ENCODE results near the gene PCDH9. TPM values are rescaled to one million over a fixed set of nuclear protein-coding genes. Genes with fewer than 3 reads are reported as not detected.

PCDH9 gene
- total RNA-seq, 2 donors from 2014 or later: 0.95 to 1.8 TPM

DNA sequence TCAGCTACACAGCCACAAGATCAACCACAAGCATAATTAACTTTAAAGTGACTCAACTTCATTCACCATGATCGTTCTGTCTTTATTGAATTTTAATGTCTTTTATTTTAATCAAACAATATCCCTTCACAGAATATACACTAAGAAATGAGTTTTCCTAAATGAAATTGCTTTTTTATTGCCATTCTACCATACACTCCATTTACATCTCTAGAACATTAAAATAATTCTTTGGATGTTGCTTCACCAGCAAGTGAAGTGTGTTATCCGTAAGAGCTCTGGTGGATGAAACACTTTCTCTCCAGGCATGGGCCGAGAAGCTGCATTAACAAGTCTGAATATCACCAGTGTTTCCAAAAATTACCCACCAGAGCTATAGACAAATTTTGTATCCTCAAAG, 789.2 kb downstream of the PCDH9 start:
- TF ChIP-seq, protein P1, sequence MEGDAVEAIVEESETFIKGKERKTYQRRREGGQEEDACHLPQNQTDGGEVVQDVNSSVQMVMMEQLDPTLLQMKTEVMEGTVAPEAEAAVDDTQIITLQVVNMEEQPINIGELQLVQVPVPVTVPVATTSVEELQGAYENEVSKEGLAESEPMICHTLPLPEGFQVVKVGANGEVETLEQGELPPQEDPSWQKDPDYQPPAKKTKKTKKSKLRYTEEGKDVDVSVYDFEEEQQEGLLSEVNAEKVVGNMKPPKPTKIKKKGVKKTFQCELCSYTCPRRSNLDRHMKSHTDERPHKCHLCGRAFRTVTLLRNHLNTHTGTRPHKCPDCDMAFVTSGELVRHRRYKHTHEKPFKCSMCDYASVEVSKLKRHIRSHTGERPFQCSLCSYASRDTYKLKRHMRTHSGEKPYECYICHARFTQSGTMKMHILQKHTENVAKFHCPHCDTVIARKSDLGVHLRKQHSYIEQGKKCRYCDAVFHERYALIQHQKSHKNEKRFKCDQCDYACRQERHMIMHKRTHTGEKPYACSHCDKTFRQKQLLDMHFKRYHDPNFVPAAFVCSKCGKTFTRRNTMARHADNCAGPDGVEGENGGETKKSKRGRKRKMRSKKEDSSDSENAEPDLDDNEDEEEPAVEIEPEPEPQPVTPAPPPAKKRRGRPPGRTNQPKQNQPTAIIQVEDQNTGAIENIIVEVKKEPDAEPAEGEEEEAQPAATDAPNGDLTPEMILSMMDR (conservative IDR thresholded peaks at IDR 0.05): no peak

DNA sequence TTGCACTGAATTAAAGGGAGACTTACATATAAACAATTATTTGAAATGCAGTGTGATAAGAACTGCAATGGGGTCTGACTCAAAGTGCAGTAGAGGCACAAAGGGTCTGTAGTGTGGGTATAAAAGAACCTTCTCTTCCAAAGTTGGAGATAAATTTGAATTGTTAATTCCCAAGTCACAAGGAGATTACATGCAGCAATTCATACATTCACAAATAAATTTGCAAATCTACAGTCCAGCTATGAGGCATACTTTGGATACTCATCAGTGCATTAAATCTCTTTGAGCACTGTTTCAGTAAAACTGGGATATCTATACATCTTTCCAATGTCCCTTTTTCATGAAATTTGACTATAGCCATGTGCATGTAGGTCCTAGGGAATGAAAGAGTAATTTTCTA, 799.4 kb downstream of the PCDH9 start:
- Mint-ChIP-seq H3K9me3 (no peaks in the 10 kb centered on the region), H3K4me3 (no peak overlapping the region), H3K4me1 (no peaks in the 10 kb centered on the region), H3K27me3 (ENCODE audit: insufficient read depth) (no peaks in the 10 kb centered on the region), H3K36me3 (ENCODE audit: low read depth) (no peaks in the 10 kb centered on the region), H3K27ac (no peak overlapping the region)
- Histone ChIP-seq H3K27ac (ENCODE audit: low read depth, low read length) (no peak overlapping the region), H3K9ac (ENCODE audit: extremely low read depth, low read length, poor library complexity, severe bottlenecking) (no peak overlapping the region), H3K4me1 (ENCODE audit: control insufficient read depth, insufficient read depth, low read length) (no peaks in the 10 kb centered on the region), H3K36me3 (ENCODE audit: control insufficient read depth, insufficient read depth, low read length) (no peaks in the 10 kb centered on the region), H3K4me3 (ENCODE audit: low read length) (no peak overlapping the region), H3K9me3 (ENCODE audit: control insufficient read depth, low read length) (no peaks in the 10 kb centered on the region), H3K27me3 (ENCODE audit: control insufficient read depth, insufficient read depth, low read length, poor library complexity, severe bottlenecking) (no peaks in the 10 kb centered on the region)
- no peak for DNase-seq
- TF ChIP-seq, protein P1 (conservative IDR thresholded peaks at IDR 0.05): no peak

More for the DNA sequence above, 789.2 kb downstream of the PCDH9 start:
- no peaks in the 10 kb centered on the region for H3K27me3 Mint-ChIP-seq (ENCODE audit: insufficient read depth)
- Histone ChIP-seq H3K4me3 (ENCODE audit: low read length) (no peak overlapping the region), H3K9ac (ENCODE audit: extremely low read depth, low read length, poor library complexity, severe bottlenecking) (no peak overlapping the region), H3K4me1 (ENCODE audit: control insufficient read depth, insufficient read depth, low read length) (no peaks in the 10 kb centered on the region), H3K36me3 (ENCODE audit: control insufficient read depth, insufficient read depth, low read length) (no peaks in the 10 kb centered on the region), H3K27me3 (ENCODE audit: control insufficient read depth, insufficient read depth, low read length, poor library complexity, severe bottlenecking) (no peaks in the 10 kb centered on the region), H3K9me3 (ENCODE audit: control insufficient read depth, low read length) (no peaks in the 10 kb centered on the region), H3K27ac (ENCODE audit: low read depth, low read length) (no peak overlapping the region)
- H3K36me3 Mint-ChIP-seq (ENCODE audit: low read depth): no peaks in the 10 kb centered on the region
- no peak for DNase-seq
- WGBS, 2 experiments (ENCODE audit: insufficient coverage in 1 of 2, insufficient read length in 1 of 2): 92% methylated on average over 3 of the region's 3 CpGs; no CpG with 5 or more reads in 1 of the 2 experiments
- no peaks in the 10 kb centered on the region for H3K4me1 Mint-ChIP-seq
- no peak overlapping the region for H3K27ac Mint-ChIP-seq
- peaks cover 4% of the 10 kb centered on the region for H3K9me3 Mint-ChIP-seq
- H3K4me3 Mint-ChIP-seq: no peak overlapping the region

DNA sequence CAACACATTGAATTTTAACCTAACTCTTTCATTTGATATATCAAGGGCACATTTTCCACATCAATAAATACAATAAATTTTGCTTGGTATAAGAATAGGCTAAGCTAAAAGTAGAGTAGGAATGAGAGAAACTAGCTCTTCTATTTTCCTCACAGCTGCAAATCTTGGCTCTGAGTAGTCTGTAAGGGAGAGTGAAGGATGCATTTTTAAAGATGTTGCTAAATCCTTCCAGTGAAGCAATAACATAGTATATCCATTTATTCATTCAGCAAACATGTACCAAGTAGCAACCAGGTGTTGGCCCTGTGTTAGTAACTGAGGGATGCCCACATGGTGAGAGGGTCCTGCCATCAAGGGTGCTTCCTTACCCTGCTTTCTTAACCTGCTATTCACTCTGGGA, 799.9 kb downstream of the PCDH9 start:
- Mint-ChIP-seq H3K36me3 (ENCODE audit: low read depth) (no peaks in the 10 kb centered on the region), H3K4me1 (no peaks in the 10 kb centered on the region), H3K4me3 (no peak overlapping the region), H3K9me3 (no peaks in the 10 kb centered on the region), H3K27me3 (ENCODE audit: insufficient read depth) (no peaks in the 10 kb centered on the region), H3K27ac (no peak overlapping the region)
- no peak for DNase-seq
- no peak overlapping the region for H3K4me3 ChIP-seq (ENCODE audit: low read length)
- no peaks in the 10 kb centered on the region for H3K27me3 ChIP-seq (ENCODE audit: control insufficient read depth, insufficient read depth, low read length, poor library complexity, severe bottlenecking)
- TF ChIP-seq, protein P1 (conservative IDR thresholded peaks at IDR 0.05): no peak
- no peaks in the 10 kb centered on the region for H3K36me3 ChIP-seq (ENCODE audit: control insufficient read depth, insufficient read depth, low read length)
- H3K27ac ChIP-seq (ENCODE audit: low read depth, low read length): no peak overlapping the region
- H3K4me1 ChIP-seq (ENCODE audit: control insufficient read depth, insufficient read depth, low read length): no peaks in the 10 kb centered on the region
- no peaks in the 10 kb centered on the region for H3K9me3 ChIP-seq (ENCODE audit: control insufficient read depth, low read length)
- no peak overlapping the region for H3K9ac ChIP-seq (ENCODE audit: extremely low read depth, low read length, poor library complexity, severe bottlenecking)
